Measurements from ENCODE around the gene ADAMTS4.

The ADAMTS4 gene

DNA sequence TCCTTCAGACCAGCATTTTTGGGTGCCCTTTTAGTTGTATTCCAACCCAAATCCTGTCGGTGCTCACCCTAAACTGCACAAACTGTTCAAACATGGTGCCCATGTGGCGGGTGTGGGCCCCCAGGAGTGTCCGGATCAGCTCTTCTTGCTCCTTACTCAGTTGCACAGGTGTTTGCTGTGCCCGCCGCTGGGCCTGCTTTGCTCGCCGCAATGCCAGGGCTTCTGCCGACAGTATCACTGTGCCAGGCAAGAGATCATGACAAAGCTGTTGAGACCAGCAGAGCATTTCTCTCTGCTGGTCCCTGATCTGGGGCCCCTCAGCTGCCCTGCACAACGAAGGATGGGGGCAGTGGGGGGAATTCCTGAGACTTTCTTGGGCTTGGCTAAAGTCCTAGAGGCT lies 34.2 kb upstream of the ADAMTS4 start:
- TF ChIP-seq, protein P1, sequence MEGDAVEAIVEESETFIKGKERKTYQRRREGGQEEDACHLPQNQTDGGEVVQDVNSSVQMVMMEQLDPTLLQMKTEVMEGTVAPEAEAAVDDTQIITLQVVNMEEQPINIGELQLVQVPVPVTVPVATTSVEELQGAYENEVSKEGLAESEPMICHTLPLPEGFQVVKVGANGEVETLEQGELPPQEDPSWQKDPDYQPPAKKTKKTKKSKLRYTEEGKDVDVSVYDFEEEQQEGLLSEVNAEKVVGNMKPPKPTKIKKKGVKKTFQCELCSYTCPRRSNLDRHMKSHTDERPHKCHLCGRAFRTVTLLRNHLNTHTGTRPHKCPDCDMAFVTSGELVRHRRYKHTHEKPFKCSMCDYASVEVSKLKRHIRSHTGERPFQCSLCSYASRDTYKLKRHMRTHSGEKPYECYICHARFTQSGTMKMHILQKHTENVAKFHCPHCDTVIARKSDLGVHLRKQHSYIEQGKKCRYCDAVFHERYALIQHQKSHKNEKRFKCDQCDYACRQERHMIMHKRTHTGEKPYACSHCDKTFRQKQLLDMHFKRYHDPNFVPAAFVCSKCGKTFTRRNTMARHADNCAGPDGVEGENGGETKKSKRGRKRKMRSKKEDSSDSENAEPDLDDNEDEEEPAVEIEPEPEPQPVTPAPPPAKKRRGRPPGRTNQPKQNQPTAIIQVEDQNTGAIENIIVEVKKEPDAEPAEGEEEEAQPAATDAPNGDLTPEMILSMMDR (IDR thresholded peaks at IDR 0.05; ENCODE audit: insufficient read depth, missing control alignments) = no peak
- no peak for DNase-seq (ENCODE audit: insufficient read length, low spot score)
- FAIRE-seq = no peak

DNA sequence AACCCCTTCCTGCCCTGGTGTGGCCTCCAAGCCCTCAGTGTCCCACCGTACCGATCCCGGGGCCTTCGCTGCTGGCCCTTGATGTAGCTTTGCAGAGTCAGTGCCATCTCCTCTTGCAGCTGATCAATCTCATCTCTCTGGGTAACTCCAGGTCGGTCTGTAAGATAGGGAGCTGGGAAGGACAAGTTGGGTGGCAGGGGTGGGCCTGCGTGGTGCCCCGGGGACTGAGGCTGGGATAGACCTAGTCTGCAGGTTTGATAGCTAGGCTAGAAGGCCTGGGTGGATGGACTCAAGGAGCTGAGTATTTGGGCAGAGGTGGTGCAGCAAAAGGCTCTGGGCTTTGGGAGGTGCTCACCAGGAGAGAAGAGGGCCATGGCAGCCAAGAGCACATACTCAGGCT lies 31.9 kb upstream of the ADAMTS4 start:
- DNase-seq (ENCODE audit: insufficient read length, low spot score) (no peak), FAIRE-seq (no peak)
- TF ChIP-seq, protein P1 (IDR thresholded peaks at IDR 0.05; ENCODE audit: insufficient read depth, missing control alignments) = no peak

DNA sequence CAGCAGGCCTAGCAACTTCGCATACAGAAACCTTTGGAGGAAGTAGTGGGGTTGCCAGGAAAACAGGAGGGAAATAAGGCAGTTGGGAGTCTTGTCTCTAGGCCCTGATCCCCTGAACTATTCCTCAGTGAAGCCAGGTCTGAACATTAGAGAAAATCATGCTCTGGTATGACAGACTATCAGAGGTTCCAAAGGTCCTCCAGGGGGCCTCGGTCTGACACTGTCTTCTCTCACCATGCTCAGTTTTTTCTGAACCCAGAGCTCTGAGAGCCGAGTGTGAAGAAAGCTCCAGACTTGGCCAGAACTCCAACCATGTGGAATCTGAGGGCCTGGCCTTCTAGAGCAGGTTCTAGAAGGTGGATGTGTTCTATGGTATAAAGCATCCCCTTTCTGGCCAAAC lies 31.0 kb upstream of the ADAMTS4 start:
- FAIRE-seq = no peak
- TF ChIP-seq, protein P1 (IDR thresholded peaks at IDR 0.05; ENCODE audit: insufficient read depth, missing control alignments) = peak; percentile 40
- no peak for DNase-seq (ENCODE audit: insufficient read length, low spot score)

DNA sequence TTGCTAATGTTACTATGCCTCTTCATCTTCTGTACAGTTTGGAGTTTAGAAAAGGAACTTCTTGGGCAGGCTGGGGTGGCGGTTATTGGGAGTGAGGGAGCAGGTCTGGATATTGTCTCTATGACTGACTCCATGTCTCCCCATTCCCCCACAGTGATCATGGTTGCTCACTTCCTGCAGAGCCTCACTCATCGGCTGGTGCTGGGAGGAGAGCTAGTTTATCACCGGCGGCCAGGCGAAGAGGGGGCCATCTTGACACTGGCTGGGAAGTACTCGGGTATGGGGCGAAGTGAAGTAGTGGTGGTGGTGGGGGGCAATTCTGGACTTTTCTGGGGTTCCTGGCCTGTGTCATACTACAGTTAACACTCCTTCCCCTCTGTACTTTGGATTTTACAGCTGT lies 29.2 kb upstream of the ADAMTS4 start:
- TF ChIP-seq, protein P1 (IDR thresholded peaks at IDR 0.05; ENCODE audit: insufficient read depth, missing control alignments) = no peak
- DNase-seq (ENCODE audit: insufficient read length, low spot score) (no peak), FAIRE-seq (no peak)

DNA sequence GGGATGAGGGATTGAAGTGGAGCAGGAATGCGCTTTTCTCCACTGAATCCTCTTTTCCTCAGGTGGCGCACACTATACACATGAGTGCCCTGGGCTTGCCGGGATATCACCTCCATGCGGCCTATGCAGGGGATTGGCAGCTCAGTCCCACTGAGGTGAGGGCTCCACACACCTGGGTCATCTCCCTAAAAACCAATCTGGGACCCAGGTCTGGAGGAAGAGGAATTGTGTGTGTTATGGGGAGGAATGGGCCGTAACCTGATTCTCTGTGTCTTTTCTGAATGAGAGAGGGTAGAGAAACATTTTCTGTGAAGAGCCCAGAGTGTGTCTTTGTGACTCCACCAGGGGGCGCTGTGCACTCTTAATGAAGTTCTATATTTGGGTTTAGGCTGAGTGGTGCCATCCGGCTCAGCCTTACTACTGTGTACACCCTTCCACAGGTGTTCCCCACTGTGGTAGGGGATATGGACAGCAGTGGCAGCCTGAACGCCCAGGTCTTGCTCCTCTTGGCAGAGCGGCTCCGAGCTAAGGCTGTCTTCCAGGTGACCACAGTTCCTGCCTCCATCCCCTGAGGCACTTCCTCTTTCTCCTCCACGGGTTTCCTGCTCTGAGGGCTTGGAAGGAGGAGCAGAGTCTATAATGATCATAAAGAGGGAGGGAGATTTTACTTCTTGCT lies 28.5 kb upstream of the ADAMTS4 start:
- TF ChIP-seq, protein P1 (IDR thresholded peaks at IDR 0.05; ENCODE audit: insufficient read depth, missing control alignments) = peak; percentile 96
- FAIRE-seq (no peak), DNase-seq (ENCODE audit: insufficient read length, low spot score) (peak; percentile 63)

DNA sequence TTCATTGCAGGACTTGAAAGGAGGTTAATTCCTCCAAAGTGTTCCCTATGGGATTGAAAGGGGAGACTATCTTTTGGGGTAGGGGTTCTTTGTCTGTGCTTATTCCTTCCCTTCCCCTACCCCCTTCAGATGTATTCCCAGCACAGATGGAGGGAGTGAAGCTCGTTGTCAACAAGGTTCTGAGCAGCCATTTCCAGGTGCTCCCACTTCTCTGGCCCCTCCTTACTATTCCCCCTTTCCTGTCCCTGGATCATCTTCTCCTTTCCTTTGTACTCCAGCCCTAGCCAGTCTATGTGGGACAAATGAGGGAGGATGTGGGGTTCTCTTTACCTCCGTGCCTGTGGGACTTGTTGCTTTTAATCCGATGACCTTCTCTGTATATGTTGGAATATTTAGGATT lies 27.9 kb upstream of the ADAMTS4 start:
- no peak for DNase-seq (ENCODE audit: insufficient read length, low spot score)
- TF ChIP-seq, protein P1 (IDR thresholded peaks at IDR 0.05; ENCODE audit: insufficient read depth, missing control alignments) = no peak
- FAIRE-seq = no peak

DNA sequence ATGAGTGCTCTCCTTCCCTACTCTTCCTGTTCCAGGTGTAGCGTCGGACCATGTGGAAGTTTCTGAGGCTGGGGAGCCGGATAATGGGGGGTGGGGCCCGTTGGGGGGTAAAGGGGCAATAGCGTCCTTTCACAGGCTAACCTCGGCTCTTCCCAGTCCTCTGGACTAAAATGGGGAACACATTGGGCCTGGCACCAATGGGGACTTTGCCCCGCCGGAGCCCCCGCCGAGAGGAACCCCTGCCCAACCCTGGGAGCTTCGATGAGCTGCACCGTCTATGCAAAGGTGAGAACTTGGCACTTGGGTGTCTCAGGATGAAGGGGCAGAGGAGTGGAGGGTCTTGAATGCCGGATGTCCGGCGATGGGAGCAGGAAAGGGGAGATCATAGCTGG lies 27.5 kb upstream of the ADAMTS4 start:
- no peak for FAIRE-seq
- TF ChIP-seq, protein P1 (IDR thresholded peaks at IDR 0.05; ENCODE audit: insufficient read depth, missing control alignments) = no peak
- DNase-seq (ENCODE audit: insufficient read length, low spot score) = no peak
